Transverse colon (tissue), 4 donors: ENCODE data around the gene EXOC8.

Experiments used
- CTCF ChIP-seq, 5 experiments: fragments of 200-600 bp in 3 of 5; fragments of 450-650 bp in 2 of 5; sonication (generic) in 3 of 5; IDR thresholded peaks; 1 replicate in 2 of 5; 2 replicates in 3 of 5; pipeline ENCODE4 v1.5.1; 2016 to 2017; ENCODE audit warnings: antibody characterized with exemption in 5 of 5, inconsistent platforms in 3 of 5, mild to moderate bottlenecking in 2 of 5, moderate library complexity in 1 of 5
- POLR2AphosphoS5 ChIP-seq, 3 donors: sonication (generic); formaldehyde crosslinking; IDR thresholded peaks; one replicate each; pipeline ENCODE4 v1.6.1; 2016; ENCODE audit warnings: antibody characterized with exemption in 3 of 3

- TF ChIP-seq CTCF (IDR thresholded peaks at IDR 0.05) (no peak), POLR2AphosphoS5 (IDR thresholded peaks at IDR 0.05) (no peak)
Observed at GRCh38 chr1:231381729-231382128, 44.1 kb upstream of the EXOC8 start.
